Inflammatory macrophage (primary cell): ENCODE results near the gene CLMN.
"Not testable (repeated sequence)": the region's sequence is repeated elsewhere in the genome, so short reads cannot be mapped to it uniquely, and the experiment has no call there.

Source experiments
- DNase-seq, 2 donors: peaks; one replicate each; pipeline ENCODE4 v3.0.0-alpha.2; 2020 to 2022

CLMN gene

GRCh38 chr14:95216008-95216407 lies 103.7 kb downstream of the CLMN start:
- DNase-seq, result no peak

- no peak for DNase-seq
These were observed 104.5 kb downstream of the CLMN start for GRCh38 chr14:95215094-95215725.

- DNase-seq, result no peak
These were observed 105.9 kb downstream of the CLMN start for GRCh38 chr14:95213774-95214173.

- DNase-seq, result no peak
These were observed 107.8 kb downstream of the CLMN start for GRCh38 chr14:95211721-95212504.

- no peak for DNase-seq
These were observed 109.0 kb downstream of the CLMN start for GRCh38 chr14:95210699-95211098.

- DNase-seq, result no peak
These were observed 111.1 kb downstream of the CLMN start for GRCh38 chr14:95208598-95208997.

GRCh38 chr14:95207475-95208233 lies 112.1 kb downstream of the CLMN start:
- no peak for DNase-seq

GRCh38 chr14:95206534-95206933 lies 113.2 kb downstream of the CLMN start:
- no peak for DNase-seq

- no peak for DNase-seq
These were observed 115.0 kb downstream of the CLMN start for GRCh38 chr14:95204705-95205104.

- not testable (repeated sequence) for DNase-seq
These were observed 118.0 kb downstream of the CLMN start for GRCh38 chr14:95201745-95202144.

- no peak for DNase-seq
These were observed 119.3 kb downstream of the CLMN start for GRCh38 chr14:95200404-95200803.

GRCh38 chr14:95199298-95199983 lies 120.3 kb downstream of the CLMN start:
- DNase-seq, result no peak

- no peak for DNase-seq
These were observed 121.4 kb downstream of the CLMN start for GRCh38 chr14:95198320-95198719.

GRCh38 chr14:95197551-95197950 lies 122.2 kb downstream of the CLMN start:
- DNase-seq, result no peak

- no peak for DNase-seq
These were observed 122.7 kb downstream of the CLMN start for GRCh38 chr14:95196826-95197545.

- DNase-seq, result peak; percentile 29 to 36
These were observed 123.4 kb downstream of the CLMN start for GRCh38 chr14:95196268-95196667.

GRCh38 chr14:95195031-95195430 lies 124.7 kb downstream of the CLMN start:
- no peak for DNase-seq

GRCh38 chr14:95193081-95193480 lies 126.6 kb downstream of the CLMN start:
- DNase-seq, result no peak

- DNase-seq, result no peak
These were observed 127.4 kb downstream of the CLMN start for GRCh38 chr14:95192311-95192710.

- DNase-seq, result peak in 1 of 2 donors; percentile 23
These were observed 128.1 kb downstream of the CLMN start for GRCh38 chr14:95191445-95192199.

- DNase-seq, result no peak
These were observed 128.9 kb downstream of the CLMN start for GRCh38 chr14:95190857-95191256.
